PC-9 (cell line): Measurements from ENCODE around the gene MAST4. TPM values are rescaled to one million over a fixed set of nuclear protein-coding genes. Genes with fewer than 3 reads are reported as not detected.

Experiments
- BruUV-seq: library from RNA; stranded (reverse); fragments of 400-500 nt; replicated peaks from 2 replicates; lab custom pipeline; 2021; lab: Mats Ljungman, UMichigan
- CTCF ChIA-PET: fragments of 300-600 bp; sonication (Branson Sonifier 250); formaldehyde crosslinking; loops from one replicate; lab custom pipeline; 2022; ENCODE audit warnings: antibody characterized with exemption; lab: Charles Lee
- POLR2A ChIA-PET: fragments of 300-600 bp; sonication (Branson Sonifier 250); formaldehyde crosslinking; loops from one replicate; lab custom pipeline; 2022; ENCODE audit warnings: antibody characterized with exemption; ENCODE audit not compliant: unreplicated experiment; lab: Charles Lee
- DNase-seq, 2 experiments: peaks; one replicate each; pipeline versions ENCODE4 v3.0.0 to v3.0.0-alpha.2; 2015 to 2022; ENCODE audit warnings: mixed read lengths in 1 of 2
- H2AFZ ChIP-seq: fragments of 200-600 bp; sonication (generic); 2 replicates; pipeline ENCODE4 v1.8.1; 2017; ENCODE audit warnings: antibody characterized with exemption
- H3F3A ChIP-seq: fragments of 200-600 bp; sonication (generic); 2 replicates; pipeline ENCODE4 v1.8.1; 2017; ENCODE audit warnings: antibody characterized with exemption, mild to moderate bottlenecking, low read depth; ENCODE audit not compliant: insufficient read depth
- H3K27ac ChIP-seq: fragments of 200-600 bp; sonication (generic); 2 replicates; pipeline ENCODE4 v1.6.1; 2016; ENCODE audit warnings: mixed run types
- H3K27me3 ChIP-seq: fragments of 200-600 bp; sonication (generic); 2 replicates; pipeline ENCODE4 v1.6.1; 2016; ENCODE audit warnings: low read depth, mixed run types; ENCODE audit not compliant: insufficient read depth
- H3K36me3 ChIP-seq: fragments of 200-600 bp; sonication (generic); 2 replicates; pipeline ENCODE4 v1.6.1; 2016; ENCODE audit warnings: low read depth, mixed run types
- H3K4me1 ChIP-seq: fragments of 200-600 bp; sonication (generic); replicated peaks from 2 replicates; pipeline ENCODE4 v1.6.1; 2016; ENCODE audit warnings: mixed run types; ENCODE audit not compliant: insufficient read depth
- H3K4me2 ChIP-seq: fragments of 200-600 bp; sonication (generic); 2 replicates; pipeline ENCODE4 v1.6.1; 2017; ENCODE audit warnings: mixed run types
- H3K4me3 ChIP-seq: fragments of 200-600 bp; sonication (generic); 2 replicates; pipeline ENCODE4 v1.6.1; 2016; ENCODE audit warnings: mixed run types
- H3K79me2 ChIP-seq: fragments of 200-600 bp; sonication (generic); 2 replicates; pipeline ENCODE4 v1.6.1; 2017; ENCODE audit warnings: low read depth, mixed run types
- H3K9me2 ChIP-seq: fragments of 200-600 bp; sonication (generic); 2 replicates; pipeline ENCODE4 v1.8.1; 2017; ENCODE audit warnings: mild to moderate bottlenecking; ENCODE audit not compliant: insufficient read depth
- H3K9me3 ChIP-seq: fragments of 200-600 bp; sonication (generic); 2 replicates; pipeline ENCODE4 v1.8.1; 2016; ENCODE audit warnings: low read depth; ENCODE audit not compliant: insufficient read depth
- H4K20me1 ChIP-seq: fragments of 200-600 bp; sonication (generic); 2 replicates; pipeline ENCODE4 v1.8.1; 2017; ENCODE audit not compliant: insufficient read depth
- EZH2 ChIP-seq: fragments of 200-600 bp; sonication (generic); IDR thresholded peaks from 2 replicates; pipeline ENCODE4 v1.8.0; 2017; ENCODE audit warnings: antibody characterized with exemption, low read depth
- intact Hi-C: fragments of 100-400 bp; cut with micrococcal nuclease; formaldehyde crosslinking; loops from one replicate; pipeline ENCODE4 v1.10.0; 2022; ENCODE audit not compliant: unreplicated experiment
- total RNA-seq: library from RNA; stranded (reverse); gene quantifications from 2 replicates; pipeline ENCODE4 v1.2.3, GENCODE V29; 2021
- TF ChIP-seq, protein P1 (sequence below): fragments of 200-600 bp; sonication (generic); conservative IDR thresholded peaks from 2 replicates; pipeline ENCODE4 v1.6.1; 2017; ENCODE audit warnings: mixed run types, antibody characterized with exemption, mild to moderate bottlenecking, moderate library complexity

MAST4 gene
- total RNA-seq, 1 experiment from 2014 or later: 19.3 TPM

GRCh38 chr5:66915531-66915930 lies 319.3 kb downstream of the MAST4 start:
- ChIA-PET CTCF (no interaction called here), POLR2A (no interaction called here)
- H3F3A ChIP-seq: no peaks in the 10 kb centered on the region
- no peak overlapping the region for H3K4me3 ChIP-seq
- intact Hi-C loops: no loop called here
- no peaks in the 10 kb centered on the region for H4K20me1 ChIP-seq
- H2AFZ ChIP-seq: no peak overlapping the region
- no peak overlapping the region for H3K27ac ChIP-seq
- no peaks in the 10 kb centered on the region for H3K79me2 ChIP-seq
- no peaks in the 10 kb centered on the region for H3K4me1 ChIP-seq
- H3K27me3 ChIP-seq: no peaks in the 10 kb centered on the region
- no TSS peak for BruUV-seq
- H3K4me2 ChIP-seq: no peak overlapping the region
- H3K9me3 ChIP-seq: no peaks in the 10 kb centered on the region
- DNase-seq: no peak
- TF ChIP-seq, protein P1, sequence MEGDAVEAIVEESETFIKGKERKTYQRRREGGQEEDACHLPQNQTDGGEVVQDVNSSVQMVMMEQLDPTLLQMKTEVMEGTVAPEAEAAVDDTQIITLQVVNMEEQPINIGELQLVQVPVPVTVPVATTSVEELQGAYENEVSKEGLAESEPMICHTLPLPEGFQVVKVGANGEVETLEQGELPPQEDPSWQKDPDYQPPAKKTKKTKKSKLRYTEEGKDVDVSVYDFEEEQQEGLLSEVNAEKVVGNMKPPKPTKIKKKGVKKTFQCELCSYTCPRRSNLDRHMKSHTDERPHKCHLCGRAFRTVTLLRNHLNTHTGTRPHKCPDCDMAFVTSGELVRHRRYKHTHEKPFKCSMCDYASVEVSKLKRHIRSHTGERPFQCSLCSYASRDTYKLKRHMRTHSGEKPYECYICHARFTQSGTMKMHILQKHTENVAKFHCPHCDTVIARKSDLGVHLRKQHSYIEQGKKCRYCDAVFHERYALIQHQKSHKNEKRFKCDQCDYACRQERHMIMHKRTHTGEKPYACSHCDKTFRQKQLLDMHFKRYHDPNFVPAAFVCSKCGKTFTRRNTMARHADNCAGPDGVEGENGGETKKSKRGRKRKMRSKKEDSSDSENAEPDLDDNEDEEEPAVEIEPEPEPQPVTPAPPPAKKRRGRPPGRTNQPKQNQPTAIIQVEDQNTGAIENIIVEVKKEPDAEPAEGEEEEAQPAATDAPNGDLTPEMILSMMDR: no peak
- no peak for TF ChIP-seq EZH2
- no peaks in the 10 kb centered on the region for H3K36me3 ChIP-seq
- H3K9me2 ChIP-seq: no peaks in the 10 kb centered on the region

DNA sequence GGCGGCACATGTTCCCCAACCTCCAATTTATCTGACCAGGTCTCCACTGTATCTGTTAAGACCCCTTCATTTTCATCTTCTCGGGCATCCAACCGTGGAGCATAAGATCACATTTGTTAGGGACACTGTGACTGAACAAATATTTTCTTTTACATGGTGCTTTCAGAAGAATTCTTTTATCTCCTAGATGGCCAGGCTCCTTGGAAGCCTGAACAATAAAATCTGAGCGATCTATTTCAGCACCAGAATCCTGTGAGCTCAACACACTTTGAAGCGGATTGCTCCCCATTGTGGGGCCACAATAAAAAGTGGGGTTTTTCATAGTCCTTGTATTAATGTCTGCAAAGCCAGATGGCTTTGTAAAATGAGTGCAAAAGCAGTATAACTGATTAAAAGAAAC lies 326.7 kb downstream of the MAST4 start:
- Histone ChIP-seq H3F3A (no peaks in the 10 kb centered on the region), H2AFZ (no peak overlapping the region), H3K9me3 (no peaks in the 10 kb centered on the region), H3K4me2 (no peak overlapping the region), H3K27ac (no peak overlapping the region), H3K27me3 (no peaks in the 10 kb centered on the region), H3K4me1 (no peaks in the 10 kb centered on the region), H3K9me2 (no peaks in the 10 kb centered on the region), H3K79me2 (no peaks in the 10 kb centered on the region), H3K4me3 (no peak overlapping the region), H4K20me1 (no peaks in the 10 kb centered on the region), H3K36me3 (no peaks in the 10 kb centered on the region)
- intact Hi-C loops: no loop called here
- no TSS peak for BruUV-seq
- no peak for DNase-seq
- ChIA-PET POLR2A (interaction anchor here (0.7 kb wide), 1 partner anchor 26 kb away, joined by 4 read pairs; no protein-coding TSS in a partner anchor), CTCF (no interaction called here)
- TF ChIP-seq, protein P1: no peak
- no peak for TF ChIP-seq EZH2

GRCh38 chr5:66923457-66923856 lies 327.3 kb downstream of the MAST4 start:
- no peaks in the 10 kb centered on the region for H3F3A ChIP-seq
- H3K4me2 ChIP-seq: no peak overlapping the region
- no peaks in the 10 kb centered on the region for H3K4me1 ChIP-seq
- no peaks in the 10 kb centered on the region for H3K36me3 ChIP-seq
- no TSS peak for BruUV-seq
- H3K9me2 ChIP-seq: no peaks in the 10 kb centered on the region
- no peaks in the 10 kb centered on the region for H3K79me2 ChIP-seq
- no peak overlapping the region for H2AFZ ChIP-seq
- intact Hi-C loops: no loop called here
- H3K27ac ChIP-seq: no peak overlapping the region
- CTCF ChIA-PET: no interaction called here
- H4K20me1 ChIP-seq: no peaks in the 10 kb centered on the region
- H3K9me3 ChIP-seq: no peaks in the 10 kb centered on the region
- TF ChIP-seq, protein P1: no peak
- no peak for TF ChIP-seq EZH2
- POLR2A ChIA-PET: no interaction called here
- no peak for DNase-seq
- H3K4me3 ChIP-seq: no peak overlapping the region
- H3K27me3 ChIP-seq: no peaks in the 10 kb centered on the region
